BLaER1 treated with 17β-estradiol and CSF1 and Interleukin-3, amounts not matched to agents 10 nM and 100 nM (cell line): ENCODE measurements around the gene PTPN5.

ENCODE experiments used
- H3K27ac ChIP-seq, 11 experiments: shearing (Covaris generic); formaldehyde crosslinking; 2 replicates each; pipeline ENCODE4 v1.8.1; 2022
- H3K27me3 ChIP-seq, 11 experiments: shearing (Covaris generic); formaldehyde crosslinking; 2 replicates each; pipeline ENCODE4 v1.8.1; 2022
- H3K36me3 ChIP-seq, 11 experiments: shearing (Covaris generic); formaldehyde crosslinking; 2 replicates each; pipeline ENCODE4 v1.8.1; 2022
- H3K4me1 ChIP-seq, 10 experiments: shearing (Covaris generic); formaldehyde crosslinking; 2 replicates each; pipeline ENCODE4 v1.8.1; 2022
- H3K4me2 ChIP-seq, 11 experiments: shearing (Covaris generic); formaldehyde crosslinking; 2 replicates each; pipeline ENCODE4 v1.8.1; 2022
- H3K4me3 ChIP-seq, 10 experiments: shearing (Covaris generic); formaldehyde crosslinking; 2 replicates each; pipeline ENCODE4 v1.8.1; 2022
- H3K9ac ChIP-seq, 11 experiments: shearing (Covaris generic); formaldehyde crosslinking; 2 replicates each; pipeline ENCODE4 v1.8.1; 2022
- H3K9me3 ChIP-seq, 11 experiments: shearing (Covaris generic); formaldehyde crosslinking; replicated peaks in 1 of 11; 2 replicates each; pipeline ENCODE4 v1.8.1; 2022
- H4K20me1 ChIP-seq, 11 experiments: shearing (Covaris generic); formaldehyde crosslinking; 2 replicates each; pipeline ENCODE4 v1.8.1; 2022
- Cebpa-rat ChIP-seq, 11 experiments: shearing (Covaris generic); IDR thresholded peaks; 2 replicates each; pipeline ENCODE4 v1.8.1; 2022

Gene PTPN5

DNA sequence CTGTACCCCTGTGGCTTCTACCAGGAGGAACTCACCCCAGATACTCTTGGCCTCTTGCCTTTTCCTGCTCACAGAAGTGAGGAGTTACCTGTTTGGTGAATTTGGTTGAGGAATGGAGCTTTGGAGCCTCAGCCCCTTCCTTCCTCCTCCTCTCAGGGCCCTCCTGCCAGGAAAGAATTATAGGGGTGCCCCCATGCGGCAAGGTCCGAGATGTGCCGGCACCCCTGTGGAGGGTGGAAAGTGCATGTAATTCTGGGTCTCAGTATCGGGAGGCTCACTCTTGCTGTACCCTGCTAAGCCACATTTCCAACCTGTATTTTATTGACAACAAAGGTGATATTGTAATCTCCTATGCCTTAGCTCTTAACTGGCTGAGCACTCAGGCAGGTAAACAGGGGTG is 51.9 kb downstream of the PTPN5 start:
- no peak for TF ChIP-seq Cebpa-rat (IDR thresholded peaks at IDR 0.05)
- no peaks in the 10 kb centered on the region for H3K27me3 ChIP-seq

DNA sequence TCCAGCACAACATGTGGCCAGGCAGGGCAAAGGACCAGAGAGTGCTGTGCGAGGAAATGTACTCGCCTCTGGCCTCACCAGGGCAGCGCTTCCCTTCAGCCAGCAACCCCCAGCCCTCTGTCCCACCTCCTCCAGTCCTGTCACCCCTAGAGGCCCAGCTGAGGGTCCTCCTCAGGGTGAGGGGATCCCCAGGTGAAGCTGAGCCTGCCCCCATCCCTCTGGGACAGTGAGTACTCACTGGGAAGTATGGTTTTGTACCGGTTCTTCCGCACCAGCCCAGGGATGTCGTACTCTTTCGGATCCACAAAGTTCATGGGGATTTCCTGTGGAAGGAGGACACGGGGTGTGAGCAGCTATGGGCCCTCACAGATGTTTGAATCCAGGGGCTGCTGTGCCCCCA is 54.0 kb downstream of the PTPN5 start:
- no peak overlapping the region for H3K9ac ChIP-seq
- H3K4me2 ChIP-seq: no peak overlapping the region
- no peak for TF ChIP-seq Cebpa-rat (IDR thresholded peaks at IDR 0.05)
- H4K20me1 ChIP-seq: no peaks in the 10 kb centered on the region
- H3K36me3 ChIP-seq: no peaks in the 10 kb centered on the region
- H3K4me3 ChIP-seq: no peak overlapping the region
- no peak overlapping the region for H3K27ac ChIP-seq
- peaks cover 0 to 4% (median 1%) of the 10 kb centered on the region in 10 experiments; a peak in 10 of 20 replicates for H3K4me1 ChIP-seq
- no peaks in the 10 kb centered on the region for H3K9me3 ChIP-seq
- no peaks in the 10 kb centered on the region for H3K27me3 ChIP-seq

More for the DNA sequence above, 51.9 kb downstream of the PTPN5 start:
- Histone ChIP-seq H3K9ac (no peak overlapping the region), H4K20me1 (no peaks in the 10 kb centered on the region), H3K36me3 (no peaks in the 10 kb centered on the region), H3K9me3 (no peaks in the 10 kb centered on the region), H3K4me1 (peaks cover 0 to 4% (median 0%) of the 10 kb centered on the region in 10 experiments; a peak in 1 of 20 replicates), H3K27ac (no peak overlapping the region), H3K4me2 (no peak overlapping the region), H3K4me3 (no peak overlapping the region)

DNA sequence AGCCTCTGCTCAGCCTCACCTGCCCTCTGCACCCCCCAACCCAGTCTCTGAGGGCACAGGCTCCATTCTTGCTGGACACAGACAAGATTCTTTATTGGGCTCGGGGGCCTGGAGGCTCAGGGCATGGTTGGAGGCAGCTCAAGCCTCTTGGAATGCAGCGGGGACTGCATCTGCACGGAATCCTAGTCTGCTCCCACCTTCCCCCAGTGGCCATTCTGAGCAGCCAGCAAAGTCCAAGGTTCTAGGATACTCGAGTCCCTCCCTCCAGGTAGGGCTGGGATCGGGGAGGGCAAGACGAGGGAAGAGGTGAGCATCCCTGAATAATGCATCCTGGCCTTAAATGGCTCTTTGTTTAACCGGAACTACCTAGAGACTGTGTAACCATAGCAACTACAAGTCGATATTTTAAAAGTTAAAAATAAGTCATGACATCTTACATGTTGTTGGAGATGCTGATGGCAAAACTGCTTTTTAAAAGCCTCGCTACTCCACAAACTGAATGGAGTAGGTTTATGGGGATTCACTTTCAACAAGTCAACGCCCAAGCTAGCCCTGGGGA is 54.9 kb downstream of the PTPN5 start:
- H3K4me1 ChIP-seq: peaks cover 2 to 13% (median 6%) of the 10 kb centered on the region in 10 experiments; a peak in 16 of 20 replicates
- H3K4me3 ChIP-seq: no peak overlapping the region
- TF ChIP-seq Cebpa-rat (IDR thresholded peaks at IDR 0.05): no peak
- no peak overlapping the region for H3K4me2 ChIP-seq
- H4K20me1 ChIP-seq: no peaks in the 10 kb centered on the region
- H3K27me3 ChIP-seq: no peaks in the 10 kb centered on the region
- no peaks in the 10 kb centered on the region for H3K9me3 ChIP-seq
- no peaks in the 10 kb centered on the region for H3K36me3 ChIP-seq
- H3K27ac ChIP-seq: no peak overlapping the region
- H3K9ac ChIP-seq: no peak overlapping the region

DNA sequence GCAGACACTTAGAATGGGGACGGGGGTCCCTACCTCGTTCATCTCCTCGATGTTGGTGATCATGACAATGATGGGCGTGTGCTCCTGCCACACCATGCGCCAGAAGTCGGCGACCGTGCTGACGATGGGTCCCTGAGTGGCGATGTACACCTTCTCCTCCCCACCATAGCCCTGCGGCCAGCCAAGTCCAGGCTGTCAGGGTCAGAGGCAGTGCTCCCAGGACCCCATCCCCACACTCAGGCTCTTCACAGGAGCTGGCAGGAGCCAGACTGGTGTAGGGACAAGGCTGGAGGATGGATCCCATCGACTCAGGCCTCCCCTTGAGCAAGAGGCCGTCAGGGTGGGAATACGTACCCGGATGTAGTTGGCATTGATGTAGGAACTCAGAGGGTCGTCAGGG is 58.4 kb downstream of the PTPN5 start:
- H3K4me3 ChIP-seq: no peak overlapping the region
- no peaks in the 10 kb centered on the region for H3K36me3 ChIP-seq
- H3K9me3 ChIP-seq: no peaks in the 10 kb centered on the region
- H4K20me1 ChIP-seq: no peaks in the 10 kb centered on the region
- no peak overlapping the region for H3K9ac ChIP-seq
- H3K4me1 ChIP-seq: peaks cover 6 to 18% (median 10%) of the 10 kb centered on the region in 10 experiments; a peak in 16 of 20 replicates
- no peak for TF ChIP-seq Cebpa-rat (IDR thresholded peaks at IDR 0.05)
- H3K4me2 ChIP-seq: no peak overlapping the region; a peak in 1 of 22 replicates
- H3K27me3 ChIP-seq: no peaks in the 10 kb centered on the region
- H3K27ac ChIP-seq: no peak overlapping the region

DNA sequence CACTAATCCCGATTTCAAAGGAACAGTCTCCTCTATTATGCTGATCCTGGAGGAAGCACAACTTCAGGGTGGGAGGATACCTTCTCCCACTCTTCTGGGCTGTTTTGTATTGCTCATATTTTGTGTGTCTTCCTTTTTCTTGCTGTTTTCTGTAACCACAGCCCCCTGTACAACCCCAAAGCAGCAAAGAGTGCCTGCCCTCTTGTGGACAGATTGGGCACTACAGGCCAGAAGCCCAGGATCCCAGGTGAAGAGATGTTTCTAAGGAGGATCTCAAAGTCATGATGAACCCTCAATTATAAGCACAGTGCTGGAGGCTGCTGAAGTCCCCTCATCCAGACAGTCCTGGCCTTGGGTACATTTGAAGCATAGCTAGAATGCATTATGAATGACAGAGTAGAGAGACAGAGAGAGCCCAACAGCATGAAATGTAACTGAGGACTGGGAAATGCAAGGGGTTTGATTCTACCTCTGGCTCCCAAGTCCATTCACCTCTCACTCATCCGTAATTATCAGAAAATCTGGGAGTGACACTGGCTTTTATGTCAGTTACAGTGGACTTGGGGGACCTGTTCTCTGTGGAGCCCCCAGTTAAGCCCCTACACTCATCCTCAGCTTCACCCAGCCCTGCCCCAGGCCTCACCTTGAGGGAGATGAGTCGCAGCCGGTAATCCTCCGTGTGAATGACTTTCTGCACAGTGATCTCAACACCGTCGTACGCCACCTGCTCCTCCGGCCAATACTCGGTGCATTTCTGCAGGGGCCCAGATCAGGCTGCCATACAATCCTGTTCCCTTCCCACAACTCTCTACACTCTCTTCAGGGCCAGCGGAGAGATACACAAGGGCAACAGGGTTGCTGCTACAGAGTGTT is 59.4 kb downstream of the PTPN5 start:
- no peak for TF ChIP-seq Cebpa-rat (IDR thresholded peaks at IDR 0.05)
- peak overlapping the region in 4 of 11 experiments; percentile 7 to 36 (median 24); a peak in 6 of 22 replicates for H3K4me2 ChIP-seq

DNA sequence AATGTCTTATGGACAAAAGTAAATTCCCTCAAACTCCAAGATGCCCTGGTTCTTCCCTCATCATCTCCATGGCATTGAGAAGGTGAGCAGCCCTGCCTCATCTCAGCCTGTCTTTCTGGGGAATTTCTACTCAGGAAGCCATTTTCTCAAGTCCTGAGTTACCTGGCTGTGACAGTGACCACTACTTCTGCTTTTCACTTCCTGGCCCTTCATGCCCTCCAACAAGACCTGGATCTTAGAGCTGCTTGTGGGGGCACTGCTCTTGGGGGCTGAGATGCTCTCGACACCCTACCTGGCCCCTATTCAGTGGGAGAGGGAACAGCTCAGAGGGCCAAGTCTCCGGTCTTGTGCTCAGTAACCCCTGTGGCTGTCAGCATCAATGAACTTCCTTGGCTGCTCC is 60.2 kb downstream of the PTPN5 start:
- H3K27me3 ChIP-seq: no peaks in the 10 kb centered on the region
- no peaks in the 10 kb centered on the region for H3K9me3 ChIP-seq
- H3K36me3 ChIP-seq: no peaks in the 10 kb centered on the region
- no peak overlapping the region for H3K4me3 ChIP-seq
- H3K4me2 ChIP-seq: peak overlapping the region in 4 of 11 experiments; percentile 7 to 36 (median 24); a peak in 4 of 22 replicates
- peaks cover 6 to 28% (median 16%) of the 10 kb centered on the region in 10 experiments; a peak in 17 of 20 replicates for H3K4me1 ChIP-seq
- H3K9ac ChIP-seq: no peak overlapping the region
- TF ChIP-seq Cebpa-rat (IDR thresholded peaks at IDR 0.05): no peak
- H3K27ac ChIP-seq: 0 out of 22 replicates have a peak overlapping the region, but pooled peaks of 1 of the 11 experiments have one; percentile 32
- H4K20me1 ChIP-seq: no peaks in the 10 kb centered on the region

More for the DNA sequence above, 59.4 kb downstream of the PTPN5 start:
- Histone ChIP-seq H3K4me1 (peaks cover 6 to 25% (median 14%) of the 10 kb centered on the region in 10 experiments; a peak in 17 of 20 replicates), H3K4me3 (no peak overlapping the region), H3K36me3 (no peaks in the 10 kb centered on the region), H4K20me1 (no peaks in the 10 kb centered on the region), H3K27ac (0 out of 22 replicates have a peak overlapping the region, but pooled peaks of 1 of the 11 experiments have one; percentile 32), H3K9ac (no peak overlapping the region), H3K9me3 (no peaks in the 10 kb centered on the region), H3K27me3 (no peaks in the 10 kb centered on the region)

DNA sequence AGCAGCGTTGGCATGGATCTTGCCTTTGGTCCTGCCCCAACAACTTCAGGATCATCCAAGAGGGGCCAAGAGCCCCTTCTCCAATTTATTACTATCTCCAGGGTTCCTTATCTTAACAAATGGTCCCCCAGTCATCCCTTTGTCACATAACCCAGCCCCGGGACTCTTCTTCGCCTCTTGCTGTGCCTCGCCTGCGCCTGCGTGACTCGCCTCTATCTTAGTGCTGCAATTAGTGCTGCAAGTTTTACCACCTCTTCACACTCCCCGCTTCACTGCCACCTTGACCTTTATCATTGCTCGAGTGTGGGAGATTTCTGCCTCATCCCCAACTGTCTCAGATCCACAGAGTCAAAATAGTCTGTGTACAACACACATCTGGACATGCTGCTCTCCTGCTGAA is 61.6 kb downstream of the PTPN5 start:
- no peak overlapping the region for H3K4me3 ChIP-seq
- no peaks in the 10 kb centered on the region for H3K36me3 ChIP-seq
- H3K9ac ChIP-seq: no peak overlapping the region
- TF ChIP-seq Cebpa-rat (IDR thresholded peaks at IDR 0.05): no peak
- no peak overlapping the region for H3K27ac ChIP-seq
- H3K4me2 ChIP-seq: no peak overlapping the region
- H3K9me3 ChIP-seq: no peaks in the 10 kb centered on the region
- no peaks in the 10 kb centered on the region for H4K20me1 ChIP-seq
- no peaks in the 10 kb centered on the region for H3K27me3 ChIP-seq
- H3K4me1 ChIP-seq: peaks cover 6 to 31% (median 23%) of the 10 kb centered on the region in 10 experiments; a peak in 17 of 20 replicates

DNA sequence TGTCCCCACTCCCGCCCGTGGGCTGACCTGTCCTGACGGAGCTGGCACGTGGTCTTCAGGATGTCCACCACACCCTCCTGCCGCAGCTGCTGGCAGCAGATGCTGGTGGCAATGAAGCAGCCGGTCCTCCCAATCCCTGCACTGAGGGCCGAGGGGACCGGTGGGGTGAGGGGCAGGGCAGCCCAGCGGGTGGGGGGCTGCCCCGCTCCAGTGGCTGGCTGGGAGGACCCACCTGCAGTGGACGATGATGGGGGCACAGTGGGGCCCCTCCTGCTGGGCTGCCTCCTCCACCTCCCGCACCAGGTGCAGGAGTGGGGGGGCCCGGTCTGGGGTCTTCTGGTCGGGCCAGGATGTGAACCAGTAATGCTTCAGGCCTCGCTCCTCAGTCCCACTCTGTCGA is 62.2 kb downstream of the PTPN5 start:
- Histone ChIP-seq H3K4me3 (no peak overlapping the region), H3K36me3 (no peaks in the 10 kb centered on the region), H3K4me1 (peaks cover 6 to 31% (median 23%) of the 10 kb centered on the region in 10 experiments; a peak in 17 of 20 replicates), H3K9ac (no peak overlapping the region), H3K27ac (no peak overlapping the region), H3K9me3 (no peaks in the 10 kb centered on the region), H4K20me1 (no peaks in the 10 kb centered on the region), H3K4me2 (no peak overlapping the region), H3K27me3 (no peaks in the 10 kb centered on the region)
- no peak for TF ChIP-seq Cebpa-rat (IDR thresholded peaks at IDR 0.05)

DNA sequence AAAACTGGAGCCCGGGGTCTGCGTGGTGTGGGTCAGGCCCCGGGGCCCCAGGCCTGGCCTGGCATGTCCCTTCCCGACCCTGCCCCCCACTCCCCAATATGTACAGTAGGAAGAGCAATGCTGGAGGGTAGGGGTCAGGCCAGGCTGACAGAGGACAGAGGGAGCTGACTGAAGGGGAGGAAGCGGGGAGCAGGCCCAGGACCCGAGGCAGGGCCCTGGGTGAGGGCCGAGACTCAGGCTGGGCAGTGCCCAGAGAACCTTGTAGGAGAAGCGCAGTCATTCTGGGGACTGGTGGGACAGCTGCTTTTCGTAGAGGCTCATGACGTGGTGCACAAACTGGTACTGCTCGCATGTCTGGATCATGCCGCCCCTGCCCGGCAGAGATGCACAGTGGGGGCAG is 62.9 kb downstream of the PTPN5 start:
- Histone ChIP-seq H3K4me2 (no peak overlapping the region), H3K4me3 (no peak overlapping the region), H3K9me3 (no peaks in the 10 kb centered on the region), H3K27ac (no peak overlapping the region), H3K27me3 (no peaks in the 10 kb centered on the region), H3K36me3 (no peaks in the 10 kb centered on the region), H4K20me1 (no peaks in the 10 kb centered on the region), H3K9ac (no peak overlapping the region), H3K4me1 (peaks cover 6 to 31% (median 23%) of the 10 kb centered on the region in 10 experiments; a peak in 17 of 20 replicates)
- TF ChIP-seq Cebpa-rat (IDR thresholded peaks at IDR 0.05): no peak
